ENCODE data around the gene ANKMY1. TPM values are rescaled to one million over a fixed set of nuclear protein-coding genes. Genes with fewer than 3 reads are reported as not detected.

Gene ANKMY1
- total RNA-seq, 1 experiment from 2014 or later, result 85.7 TPM

GRCh38 chr2:240576036-240576435, 18.2 kb upstream of the ANKMY1 start:
- H3K36me3 ChIP-seq (ENCODE audit: low read depth), result peaks cover 9% of the 10 kb centered on the region

GRCh38 chr2:240575101-240575965, 17.5 kb upstream of the ANKMY1 start:
- CTCF ChIA-PET, result no interaction called here
- TF ChIP-seq EZH2 (IDR thresholded peaks at IDR 0.05; ENCODE audit: low read depth) (no peak), CTCF (conservative IDR thresholded peaks at IDR 0.05) (no peak)

More at GRCh38 chr2:240576036-240576435, 18.2 kb upstream of the ANKMY1 start:
- Histone ChIP-seq H3K27me3 (ENCODE audit: insufficient read depth, low read depth) (no peaks in the 10 kb centered on the region), H3K9me2 (ENCODE audit: insufficient read depth) (no peaks in the 10 kb centered on the region), H3K9me3 (ENCODE audit: insufficient read depth, low read depth) (no peaks in the 10 kb centered on the region), H3K4me2 (no peak overlapping the region), H3K4me1 (replicated peaks; ENCODE audit: insufficient read depth) (peaks cover 35% of the 10 kb centered on the region), H2AFZ (no peak overlapping the region), H3F3A (ENCODE audit: insufficient read depth, low read depth) (peaks cover 32% of the 10 kb centered on the region), H3K4me3 (no peak overlapping the region), H3K27ac (no peak overlapping the region), H4K20me1 (ENCODE audit: insufficient read depth) (peaks cover 89% of the 10 kb centered on the region), H3K79me2 (ENCODE audit: low read depth) (peaks cover 51% of the 10 kb centered on the region)
- ChIA-PET POLR2A (ENCODE audit: unreplicated experiment) (no interaction called here), CTCF (no interaction called here)
- DNase-seq, result no peak
- intact Hi-C loops (cut with micrococcal nuclease; ENCODE audit: unreplicated experiment), result no loop called here
- TF ChIP-seq EZH2 (IDR thresholded peaks at IDR 0.05; ENCODE audit: low read depth), result no peak
- TF ChIP-seq CTCF (conservative IDR thresholded peaks at IDR 0.05), result no peak
- BruUV-seq (replicated peaks), result no TSS peak

GRCh38 chr2:240574386-240575100, 16.8 kb upstream of the ANKMY1 start:
- Histone ChIP-seq H3K9me3 (ENCODE audit: insufficient read depth, low read depth) (no peaks in the 10 kb centered on the region), H4K20me1 (ENCODE audit: insufficient read depth) (peaks cover 90% of the 10 kb centered on the region), H3K4me1 (replicated peaks; ENCODE audit: insufficient read depth) (peaks cover 30% of the 10 kb centered on the region), H3F3A (ENCODE audit: insufficient read depth, low read depth) (peaks cover 17% of the 10 kb centered on the region), H3K9me2 (ENCODE audit: insufficient read depth) (no peaks in the 10 kb centered on the region), H3K27ac (no peak overlapping the region), H3K79me2 (ENCODE audit: low read depth) (peaks cover 60% of the 10 kb centered on the region), H3K36me3 (ENCODE audit: low read depth) (peaks cover 9% of the 10 kb centered on the region), H3K4me2 (no peak overlapping the region), H3K4me3 (no peak overlapping the region), H3K27me3 (ENCODE audit: insufficient read depth, low read depth) (no peaks in the 10 kb centered on the region), H2AFZ (no peak overlapping the region)
- TF ChIP-seq CTCF (conservative IDR thresholded peaks at IDR 0.05), result no peak
- TF ChIP-seq EZH2 (IDR thresholded peaks at IDR 0.05; ENCODE audit: low read depth), result no peak
- BruUV-seq (replicated peaks), result no TSS peak
- ChIA-PET POLR2A (ENCODE audit: unreplicated experiment) (no interaction called here), CTCF (no interaction called here)
- intact Hi-C loops (cut with micrococcal nuclease; ENCODE audit: unreplicated experiment), result no loop called here
- DNase-seq, result no peak

More at GRCh38 chr2:240575101-240575965, 17.5 kb upstream of the ANKMY1 start:
- no peak overlapping the region for H3K27ac ChIP-seq
- BruUV-seq (replicated peaks), result no TSS peak
- H2AFZ ChIP-seq, result no peak overlapping the region
- peaks cover 25% of the 10 kb centered on the region for H3F3A ChIP-seq (ENCODE audit: insufficient read depth, low read depth)
- H3K4me3 ChIP-seq, result no peak overlapping the region
- H3K9me2 ChIP-seq (ENCODE audit: insufficient read depth), result no peaks in the 10 kb centered on the region
- peaks cover 9% of the 10 kb centered on the region for H3K36me3 ChIP-seq (ENCODE audit: low read depth)
- H3K79me2 ChIP-seq (ENCODE audit: low read depth), result peaks cover 52% of the 10 kb centered on the region
- no peaks in the 10 kb centered on the region for H3K9me3 ChIP-seq (ENCODE audit: insufficient read depth, low read depth)
- H4K20me1 ChIP-seq (ENCODE audit: insufficient read depth), result peaks cover 88% of the 10 kb centered on the region
- intact Hi-C loops (cut with micrococcal nuclease; ENCODE audit: unreplicated experiment), result no loop called here
- H3K4me2 ChIP-seq, result no peak overlapping the region
- no peak for DNase-seq
- peaks cover 29% of the 10 kb centered on the region for H3K4me1 ChIP-seq (replicated peaks; ENCODE audit: insufficient read depth)
- no peaks in the 10 kb centered on the region for H3K27me3 ChIP-seq (ENCODE audit: insufficient read depth, low read depth)
- POLR2A ChIA-PET (ENCODE audit: unreplicated experiment), result no interaction called here
